Measurements from ENCODE around the gene NOBOX. TPM values are rescaled to one million over a fixed set of nuclear protein-coding genes. Genes with fewer than 3 reads are reported as not detected.
"Not testable (repeated sequence)": the region's sequence is repeated elsewhere in the genome, so short reads cannot be mapped to it uniquely, and the experiment has no call there.

The NOBOX gene
- total and polyA plus RNA-seq, 2 donors (not counting 1 experiment from before 2014, with no cell fraction given): not detected

GRCh38 chr7:144418931-144419330 is 15.4 kb upstream of the NOBOX start:
- H3K9me3 Mint-ChIP-seq (ENCODE audit: insufficient read depth); H3K4me2 ChIP-seq (replicated peaks; ENCODE audit: low read depth, low read length, poor library complexity, severe bottlenecking); H3K36me3 ChIP-seq (replicated peaks in 1 of 2; ENCODE audit: control extremely low read depth in 1 of 2, control insufficient read depth in 1 of 2, extremely low read depth in 1 of 2, insufficient read depth in 2 of 2, low read length in 1 of 2); H2AFZ ChIP-seq (ENCODE audit: insufficient read depth, low read depth, low read length, poor library complexity, severe bottlenecking); H4K20me1 ChIP-seq (ENCODE audit: control insufficient read depth, insufficient read depth, low read length, poor library complexity, severe bottlenecking); H3K4me3 Mint-ChIP-seq; H3K27me3 ChIP-seq (replicated peaks in 1 of 4; ENCODE audit: control extremely low read depth in 1 of 4, control insufficient read depth in 3 of 4, insufficient read depth in 4 of 4, low read length in 3 of 4); POLR2A ChIA-PET; H3K27ac ChIP-seq (ENCODE audit: low read length in 2 of 2); H3K27ac Mint-ChIP-seq; intact Hi-C loops (cut with micrococcal nuclease); CTCF ChIA-PET; H3K4me3 ChIP-seq (ENCODE audit: control extremely low read depth in 1 of 5, extremely low read depth in 1 of 5, insufficient read depth in 1 of 5, low read depth in 2 of 5, low read length in 4 of 5); ATAC-seq (ENCODE audit: low read depth); H3K4me1 ChIP-seq (ENCODE audit: control insufficient read depth in 2 of 2, insufficient read depth in 2 of 2, low read length in 2 of 2); H3K4me1 Mint-ChIP-seq; H3K79me2 ChIP-seq (ENCODE audit: control insufficient read depth, insufficient read depth, low read length); DNase-seq; H3K9ac ChIP-seq (ENCODE audit: low read length): not testable (repeated sequence)
- H3K9me3 ChIP-seq (ENCODE audit: control extremely low read depth in 1 of 3, control insufficient read depth in 2 of 3, insufficient read depth in 1 of 3, low read length in 2 of 3): peaks cover 0 to 11% (median 0%) of the 10 kb centered on the region in 3 donors
- H3K27me3 Mint-ChIP-seq: peaks cover 19% of the 10 kb centered on the region
- WGBS (ENCODE audit: insufficient coverage): no CpG with 5 or more reads among the region's 4 CpGs

- POLR2A ChIA-PET: no interaction called here
- Histone ChIP-seq H4K20me1 (ENCODE audit: control insufficient read depth, insufficient read depth, low read length, poor library complexity, severe bottlenecking) (no peaks in the 10 kb centered on the region), H3K4me3 (ENCODE audit: control extremely low read depth in 1 of 5, extremely low read depth in 1 of 5, insufficient read depth in 1 of 5, low read depth in 2 of 5, low read length in 4 of 5) (no peak overlapping the region), H3K9ac (ENCODE audit: low read length) (no peak overlapping the region), H3K27me3 (replicated peaks in 1 of 4; ENCODE audit: control extremely low read depth in 1 of 4, control insufficient read depth in 3 of 4, insufficient read depth in 4 of 4, low read length in 3 of 4) (peaks cover 0 to 3% (median 0%) of the 10 kb centered on the region in 4 experiments), H3K4me2 (replicated peaks; ENCODE audit: low read depth, low read length, poor library complexity, severe bottlenecking) (no peak overlapping the region), H3K4me1 (ENCODE audit: control insufficient read depth in 2 of 2, insufficient read depth in 2 of 2, low read length in 2 of 2) (peaks cover 0 to 12% of the 10 kb centered on the region in 2 donors), H2AFZ (ENCODE audit: insufficient read depth, low read depth, low read length, poor library complexity, severe bottlenecking) (no peak overlapping the region), H3K9me3 (ENCODE audit: control extremely low read depth in 1 of 3, control insufficient read depth in 2 of 3, insufficient read depth in 1 of 3, low read length in 2 of 3) (peaks cover 0 to 11% (median 0%) of the 10 kb centered on the region in 3 donors), H3K36me3 (replicated peaks in 1 of 2; ENCODE audit: control extremely low read depth in 1 of 2, control insufficient read depth in 1 of 2, extremely low read depth in 1 of 2, insufficient read depth in 2 of 2, low read length in 1 of 2) (no peaks in the 10 kb centered on the region), H3K27ac (ENCODE audit: low read length in 2 of 2) (no peak overlapping the region), H3K79me2 (ENCODE audit: control insufficient read depth, insufficient read depth, low read length) (no peaks in the 10 kb centered on the region)
- TF ChIP-seq, protein P1, sequence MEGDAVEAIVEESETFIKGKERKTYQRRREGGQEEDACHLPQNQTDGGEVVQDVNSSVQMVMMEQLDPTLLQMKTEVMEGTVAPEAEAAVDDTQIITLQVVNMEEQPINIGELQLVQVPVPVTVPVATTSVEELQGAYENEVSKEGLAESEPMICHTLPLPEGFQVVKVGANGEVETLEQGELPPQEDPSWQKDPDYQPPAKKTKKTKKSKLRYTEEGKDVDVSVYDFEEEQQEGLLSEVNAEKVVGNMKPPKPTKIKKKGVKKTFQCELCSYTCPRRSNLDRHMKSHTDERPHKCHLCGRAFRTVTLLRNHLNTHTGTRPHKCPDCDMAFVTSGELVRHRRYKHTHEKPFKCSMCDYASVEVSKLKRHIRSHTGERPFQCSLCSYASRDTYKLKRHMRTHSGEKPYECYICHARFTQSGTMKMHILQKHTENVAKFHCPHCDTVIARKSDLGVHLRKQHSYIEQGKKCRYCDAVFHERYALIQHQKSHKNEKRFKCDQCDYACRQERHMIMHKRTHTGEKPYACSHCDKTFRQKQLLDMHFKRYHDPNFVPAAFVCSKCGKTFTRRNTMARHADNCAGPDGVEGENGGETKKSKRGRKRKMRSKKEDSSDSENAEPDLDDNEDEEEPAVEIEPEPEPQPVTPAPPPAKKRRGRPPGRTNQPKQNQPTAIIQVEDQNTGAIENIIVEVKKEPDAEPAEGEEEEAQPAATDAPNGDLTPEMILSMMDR (IDR thresholded peaks at IDR 0.05): no peak
- no peak for TF ChIP-seq EZH2 (IDR thresholded peaks at IDR 0.05; ENCODE audit: borderline replicate concordance, insufficient read depth, low read depth, low read length, poor library complexity, severe bottlenecking)
- Mint-ChIP-seq H3K4me3 (no peak overlapping the region), H3K9me3 (ENCODE audit: insufficient read depth) (no peaks in the 10 kb centered on the region), H3K4me1 (no peaks in the 10 kb centered on the region), H3K27me3 (peaks cover 22% of the 10 kb centered on the region), H3K27ac (no peak overlapping the region)
- CTCF ChIA-PET: no interaction called here
- no peak for DNase-seq
- no peak for ATAC-seq (ENCODE audit: low read depth)
- intact Hi-C loops (cut with micrococcal nuclease): no loop called here
These were observed 12.8 kb upstream of the NOBOX start for GRCh38 chr7:144416341-144416740.

All from B cell (primary cell).